Tibial nerve (tissue), 4 donors: ENCODE data around the gene LRRTM4. TPM values are rescaled to one million over a fixed set of nuclear protein-coding genes. Genes with fewer than 3 reads are reported as not detected.

ENCODE experiments used
- DNase-seq, 2 donors: peaks; one replicate each; pipeline ENCODE4 v3.0.0-alpha.2; 2019; ENCODE audit warnings: low spot score in 2 of 2
- H3K27ac ChIP-seq, 4 donors: fragments of 200-600 bp; sonication (generic) in 3 of 4; one replicate each; pipeline ENCODE4 v1.5.1; 2017 to 2019; ENCODE audit warnings: mild to moderate bottlenecking in 1 of 4
- H3K27me3 ChIP-seq, 2 donors: fragments of 200-600 bp; sonication (generic) in 1 of 2; one replicate each; pipeline versions ENCODE4 v1.5.1 to v1.6.0; 2017 to 2019
- H3K36me3 ChIP-seq, 3 donors: fragments of 200-600 bp; sonication (generic); one replicate each; pipeline ENCODE4 v1.5.1; 2018 to 2019
- H3K4me1 ChIP-seq, 4 donors: fragments of 200-600 bp; sonication (generic) in 3 of 4; one replicate each; pipeline ENCODE4 v1.5.1; 2017 to 2019
- H3K4me3 ChIP-seq, 4 donors: fragments of 200-600 bp; sonication (generic) in 3 of 4; one replicate each; pipeline ENCODE4 v1.5.1; 2017 to 2019; ENCODE audit warnings: mild to moderate bottlenecking in 1 of 4, moderate library complexity in 1 of 4
- H3K9me3 ChIP-seq, 4 donors: fragments of 200-600 bp; sonication (generic) in 3 of 4; one replicate each; pipeline ENCODE4 v1.5.1; 2017 to 2019
- EP300 ChIP-seq, 2 donors: sonication (generic); formaldehyde crosslinking; IDR thresholded peaks; one replicate each; pipeline ENCODE4 v1.6.1; 2017; ENCODE audit warnings: antibody characterized with exemption in 2 of 2, mild to moderate bottlenecking in 1 of 2
- POLR2A ChIP-seq, 2 donors: fragments of 450-650 bp; IDR thresholded peaks; one replicate each; pipeline ENCODE4 v1.6.1; 2017; ENCODE audit warnings: antibody characterized with exemption in 2 of 2, mild to moderate bottlenecking in 2 of 2, moderate library complexity in 2 of 2
- WGBS, 2 donors: methylation state at CpG; one replicate each; pipeline ENCODE4 v1.1.5; 2018; 5-methylcytosine and 5-hydroxymethylcytosine counted together
- total RNA-seq, 4 donors: library from RNA; depleted of rRNA; stranded (reverse); fragments of >200 nt; gene quantifications; one replicate each; pipeline ENCODE4 v1.1.0, GENCODE V29; 2016
- TF ChIP-seq, protein P1 (sequence below), 5 experiments: fragments of 200-600 bp in 3 of 5; fragments of 450-650 bp in 2 of 5; sonication (generic) in 3 of 5; IDR thresholded peaks; one replicate each; pipeline ENCODE4 v1.5.1; 2016 to 2019; ENCODE audit warnings: antibody characterized with exemption in 5 of 5, mild to moderate bottlenecking in 3 of 5, moderate library complexity in 2 of 5

The LRRTM4 gene
- total RNA-seq, 4 donors from 2014 or later = 2.9 to 8.1 (median 7.6) TPM

DNA sequence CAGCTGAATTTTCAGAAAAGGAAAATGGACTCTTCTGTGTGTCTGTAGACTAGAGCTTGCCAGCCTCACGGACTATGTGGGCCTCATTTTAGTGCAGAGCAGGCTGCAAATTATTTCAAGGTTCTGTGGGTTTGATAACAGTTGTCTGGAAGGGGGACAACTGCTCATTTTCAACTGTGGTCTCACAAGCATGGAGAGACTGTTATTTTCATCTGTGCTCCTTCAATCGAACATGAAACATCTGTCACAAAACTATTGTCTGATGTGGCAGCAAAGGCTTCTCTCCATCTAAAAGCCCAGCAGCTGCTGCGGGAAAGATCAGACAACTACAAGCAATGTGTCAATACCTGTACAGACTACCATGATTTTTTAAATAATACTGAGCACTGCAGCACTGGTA is 211.8 kb downstream of the LRRTM4 start:
- no peak for TF ChIP-seq EP300 (IDR thresholded peaks at IDR 0.05)
- no peak for TF ChIP-seq POLR2A (IDR thresholded peaks at IDR 0.05)
- TF ChIP-seq, protein P1, sequence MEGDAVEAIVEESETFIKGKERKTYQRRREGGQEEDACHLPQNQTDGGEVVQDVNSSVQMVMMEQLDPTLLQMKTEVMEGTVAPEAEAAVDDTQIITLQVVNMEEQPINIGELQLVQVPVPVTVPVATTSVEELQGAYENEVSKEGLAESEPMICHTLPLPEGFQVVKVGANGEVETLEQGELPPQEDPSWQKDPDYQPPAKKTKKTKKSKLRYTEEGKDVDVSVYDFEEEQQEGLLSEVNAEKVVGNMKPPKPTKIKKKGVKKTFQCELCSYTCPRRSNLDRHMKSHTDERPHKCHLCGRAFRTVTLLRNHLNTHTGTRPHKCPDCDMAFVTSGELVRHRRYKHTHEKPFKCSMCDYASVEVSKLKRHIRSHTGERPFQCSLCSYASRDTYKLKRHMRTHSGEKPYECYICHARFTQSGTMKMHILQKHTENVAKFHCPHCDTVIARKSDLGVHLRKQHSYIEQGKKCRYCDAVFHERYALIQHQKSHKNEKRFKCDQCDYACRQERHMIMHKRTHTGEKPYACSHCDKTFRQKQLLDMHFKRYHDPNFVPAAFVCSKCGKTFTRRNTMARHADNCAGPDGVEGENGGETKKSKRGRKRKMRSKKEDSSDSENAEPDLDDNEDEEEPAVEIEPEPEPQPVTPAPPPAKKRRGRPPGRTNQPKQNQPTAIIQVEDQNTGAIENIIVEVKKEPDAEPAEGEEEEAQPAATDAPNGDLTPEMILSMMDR (IDR thresholded peaks at IDR 0.05) = no peak
- H3K27me3 ChIP-seq = no peaks in the 10 kb centered on the region
- no peak for DNase-seq
- H3K36me3 ChIP-seq = no peaks in the 10 kb centered on the region
- no peaks in the 10 kb centered on the region for H3K9me3 ChIP-seq
- 66 to 69% methylated on average over 3 of the region's 3 CpGs for WGBS, 2 donors
- H3K4me3 ChIP-seq = no peak overlapping the region
- H3K27ac ChIP-seq = no peak overlapping the region
- no peaks in the 10 kb centered on the region for H3K4me1 ChIP-seq

DNA sequence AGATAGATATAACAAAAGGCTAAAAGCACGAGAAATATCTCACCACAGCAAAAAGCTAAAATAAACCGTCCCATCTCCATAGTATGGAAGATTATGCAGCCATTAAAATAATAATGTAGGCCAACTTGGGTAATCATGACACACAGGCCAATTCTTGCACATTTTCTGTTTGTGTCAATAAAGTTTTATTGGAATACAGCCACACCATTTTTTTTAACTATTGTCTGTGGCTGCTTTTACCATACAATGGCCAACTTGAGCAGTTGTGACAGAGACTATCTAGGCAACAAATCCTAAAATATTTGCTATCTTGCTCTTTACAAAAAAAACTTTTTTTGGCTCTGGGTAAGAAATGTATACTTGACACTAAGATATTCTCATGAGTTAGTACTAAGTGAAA is 212.5 kb downstream of the LRRTM4 start:
- 70 to 97% methylated on average over 2 of the region's 2 CpGs for WGBS, 2 donors
- no peaks in the 10 kb centered on the region for H3K27me3 ChIP-seq
- H3K27ac ChIP-seq = no peak overlapping the region
- no peak overlapping the region for H3K4me3 ChIP-seq
- no peaks in the 10 kb centered on the region for H3K9me3 ChIP-seq
- TF ChIP-seq, protein P1 (IDR thresholded peaks at IDR 0.05) = no peak
- TF ChIP-seq EP300 (IDR thresholded peaks at IDR 0.05) (no peak), POLR2A (IDR thresholded peaks at IDR 0.05) (no peak)
- DNase-seq = no peak
- no peaks in the 10 kb centered on the region for H3K4me1 ChIP-seq
- no peaks in the 10 kb centered on the region for H3K36me3 ChIP-seq

DNA sequence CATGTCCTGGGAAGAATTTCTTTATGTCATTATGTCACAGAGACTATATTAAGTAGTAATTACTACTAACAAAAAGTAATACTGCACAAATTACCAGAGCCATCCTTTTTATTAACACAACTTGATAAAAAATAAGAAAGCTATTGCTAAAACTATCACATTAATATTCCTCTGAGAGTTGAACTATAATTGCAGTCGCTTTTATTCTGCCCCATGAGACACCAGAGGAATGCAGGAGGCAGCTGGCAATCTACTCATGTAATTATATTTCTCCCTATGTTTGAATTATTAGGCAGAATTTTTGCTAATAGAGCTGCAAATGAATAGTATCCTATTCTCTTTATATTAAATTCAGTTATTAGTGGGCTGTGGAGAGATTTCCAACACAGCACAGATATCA is 220.7 kb downstream of the LRRTM4 start:
- H3K9me3 ChIP-seq = no peaks in the 10 kb centered on the region
- 52 to 57% methylated on average over 1 of the region's 1 CpG for WGBS, 2 donors
- H3K27ac ChIP-seq = no peak overlapping the region
- no peak for DNase-seq
- no peaks in the 10 kb centered on the region for H3K4me1 ChIP-seq
- H3K27me3 ChIP-seq = no peaks in the 10 kb centered on the region
- H3K4me3 ChIP-seq = no peak overlapping the region
- no peaks in the 10 kb centered on the region for H3K36me3 ChIP-seq
- TF ChIP-seq EP300 (IDR thresholded peaks at IDR 0.05) (no peak), POLR2A (IDR thresholded peaks at IDR 0.05) (no peak)
- TF ChIP-seq, protein P1 (IDR thresholded peaks at IDR 0.05) = no peak

DNA sequence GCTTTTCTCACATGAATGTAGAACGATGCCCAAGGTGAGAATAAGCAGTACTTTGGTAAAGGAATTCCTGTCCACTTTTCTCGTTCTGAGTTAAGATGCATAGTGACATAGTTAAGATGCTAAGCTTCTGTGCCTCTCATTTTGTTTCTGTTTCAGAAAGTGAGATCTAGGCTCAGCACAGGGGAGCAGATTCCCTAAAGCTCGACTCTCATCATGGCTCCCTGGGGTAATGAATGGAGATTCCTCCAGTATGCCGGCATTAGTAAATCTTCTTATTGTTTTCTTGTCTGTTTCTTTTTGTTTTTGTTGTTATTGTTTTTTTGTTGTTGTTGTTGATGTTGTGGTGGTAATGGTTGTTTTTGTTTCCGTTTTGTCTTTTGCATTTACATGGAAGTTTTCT is 225.4 kb downstream of the LRRTM4 start:
- 78 to 85% methylated on average over 5 of the region's 5 CpGs for WGBS, 2 donors
- no peak for DNase-seq
- Histone ChIP-seq H3K36me3 (no peaks in the 10 kb centered on the region), H3K4me1 (no peaks in the 10 kb centered on the region), H3K9me3 (no peaks in the 10 kb centered on the region), H3K4me3 (no peak overlapping the region), H3K27me3 (no peaks in the 10 kb centered on the region), H3K27ac (no peak overlapping the region)
- TF ChIP-seq POLR2A (IDR thresholded peaks at IDR 0.05) (no peak), EP300 (IDR thresholded peaks at IDR 0.05) (no peak)
- TF ChIP-seq, protein P1 (IDR thresholded peaks at IDR 0.05) = no peak

DNA sequence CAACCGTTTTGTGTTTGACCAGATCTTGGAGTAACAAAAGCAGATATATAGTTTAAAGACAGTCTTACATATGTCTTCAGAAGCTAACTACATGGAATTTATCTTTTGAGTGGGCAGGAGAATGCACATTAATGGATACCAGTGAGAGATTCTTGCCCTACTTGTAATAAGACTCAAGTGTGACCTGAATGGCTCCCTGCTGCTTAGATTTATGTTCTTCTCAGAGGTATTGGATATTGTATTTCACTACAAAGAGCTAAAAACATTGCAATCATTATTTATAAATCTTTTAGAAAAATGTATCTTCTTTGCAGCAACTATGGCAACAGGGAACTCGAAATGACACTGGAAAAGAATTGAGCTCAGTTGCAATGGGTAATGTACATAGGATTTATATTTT is 227.7 kb downstream of the LRRTM4 start:
- no peak for TF ChIP-seq POLR2A (IDR thresholded peaks at IDR 0.05)
- TF ChIP-seq, protein P1 (IDR thresholded peaks at IDR 0.05) = no peak
- TF ChIP-seq EP300 (IDR thresholded peaks at IDR 0.05) = no peak
- Histone ChIP-seq H3K9me3 (no peaks in the 10 kb centered on the region), H3K27me3 (no peaks in the 10 kb centered on the region), H3K27ac (no peak overlapping the region), H3K4me3 (no peak overlapping the region), H3K36me3 (no peaks in the 10 kb centered on the region), H3K4me1 (no peaks in the 10 kb centered on the region)
- WGBS, 2 donors = 61 to 75% methylated on average over 2 of the region's 2 CpGs
- no peak for DNase-seq
